Mononuclear cell (primary cell): ENCODE data around the gene PLPPR3. TPM values are rescaled to one million over a fixed set of nuclear protein-coding genes. Genes with fewer than 3 reads are reported as not detected.

ENCODE experiments used
- H3K27me3 ChIP-seq: 2 replicates; pipeline ENCODE4 v1.6.0; 2011; ENCODE audit warnings: low read length, control low read depth; ENCODE audit not compliant: insufficient read depth
- H3K4me1 ChIP-seq: 2 replicates; pipeline ENCODE4 v1.5.1; 2011; ENCODE audit warnings: mild to moderate bottlenecking, low read length, control low read depth; ENCODE audit not compliant: insufficient read depth
- H3K4me3 ChIP-seq: 2 replicates; pipeline ENCODE4 v1.5.1; 2011; ENCODE audit warnings: mild to moderate bottlenecking, low read length, moderate library complexity
- H3K9me3 ChIP-seq: 2 replicates; pipeline ENCODE4 v1.5.1; 2011; ENCODE audit warnings: low read depth, mild to moderate bottlenecking, control low read depth, low read length
- total RNA-seq: library from RNA; depleted of rRNA; stranded (reverse); fragments of >200 nt; gene quantifications from one replicate; pipeline ENCODE4 v1.2.3, GENCODE V29; 2012

PLPPR3 gene
- total RNA-seq, 1 donor: not detected

GRCh38 chr19:800360-801029 lies 21.3 kb downstream of the PLPPR3 start:
- Histone ChIP-seq H3K4me3 (no peak overlapping the region), H3K4me1 (peaks cover 57% of the 10 kb centered on the region)

GRCh38 chr19:799076-799881 lies 22.5 kb downstream of the PLPPR3 start:
- no peaks in the 10 kb centered on the region for H3K9me3 ChIP-seq
- H3K4me1 ChIP-seq: peaks cover 57% of the 10 kb centered on the region
- no peaks in the 10 kb centered on the region for H3K27me3 ChIP-seq
- peak overlapping the region; percentile 78 for H3K4me3 ChIP-seq

More at GRCh38 chr19:800360-801029, 21.3 kb downstream of the PLPPR3 start:
- H3K27me3 ChIP-seq: no peaks in the 10 kb centered on the region
- H3K9me3 ChIP-seq: no peaks in the 10 kb centered on the region

GRCh38 chr19:798415-799075 lies 23.2 kb downstream of the PLPPR3 start:
- Histone ChIP-seq H3K9me3 (no peaks in the 10 kb centered on the region), H3K4me3 (peak overlapping the region; percentile 78), H3K27me3 (no peaks in the 10 kb centered on the region), H3K4me1 (peaks cover 57% of the 10 kb centered on the region)

GRCh38 chr19:797528-798414 lies 24.0 kb downstream of the PLPPR3 start:
- H3K4me3 ChIP-seq: peak overlapping the region; percentile 78
- H3K4me1 ChIP-seq: peaks cover 55% of the 10 kb centered on the region
- no peaks in the 10 kb centered on the region for H3K27me3 ChIP-seq
- no peaks in the 10 kb centered on the region for H3K9me3 ChIP-seq

- no peaks in the 10 kb centered on the region for H3K27me3 ChIP-seq
- H3K9me3 ChIP-seq: no peaks in the 10 kb centered on the region
- peaks cover 46% of the 10 kb centered on the region for H3K4me1 ChIP-seq
- peak within 1 kb of the TSS; percentile 78 for H3K4me3 ChIP-seq
These were observed 24.8 kb downstream of the PLPPR3 start, which contains the start of gene PTBP1 for GRCh38 chr19:796692-797527. Gene PTBP1, plus strand, starts transcription at chr19:797452. Its CDS starts 46 bp downstream, at chr19:797498.

GRCh38 chr19:795691-796581 lies 25.8 kb downstream of the PLPPR3 start:
- H3K4me3 ChIP-seq: peak overlapping the region; percentile 61

GRCh38 chr19:795073-795611 lies 26.6 kb downstream of the PLPPR3 start:
- Histone ChIP-seq H3K4me3 (no peak overlapping the region), H3K27me3 (no peaks in the 10 kb centered on the region), H3K4me1 (peaks cover 29% of the 10 kb centered on the region), H3K9me3 (no peaks in the 10 kb centered on the region)

More at GRCh38 chr19:795691-796581, 25.8 kb downstream of the PLPPR3 start:
- Histone ChIP-seq H3K9me3 (no peaks in the 10 kb centered on the region), H3K4me1 (peaks cover 37% of the 10 kb centered on the region), H3K27me3 (no peaks in the 10 kb centered on the region)

- Histone ChIP-seq H3K27me3 (no peaks in the 10 kb centered on the region), H3K4me3 (no peak overlapping the region), H3K4me1 (peaks cover 15% of the 10 kb centered on the region), H3K9me3 (no peaks in the 10 kb centered on the region)
These were observed 27.9 kb downstream of the PLPPR3 start for GRCh38 chr19:793806-794205.

GRCh38 chr19:792306-792885 lies 29.4 kb downstream of the PLPPR3 start:
- Histone ChIP-seq H3K4me3 (no peak overlapping the region), H3K4me1 (peaks cover 7% of the 10 kb centered on the region), H3K9me3 (no peaks in the 10 kb centered on the region), H3K27me3 (no peaks in the 10 kb centered on the region)

GRCh38 chr19:791567-792305 lies 30.0 kb downstream of the PLPPR3 start:
- Histone ChIP-seq H3K4me1 (peaks cover 7% of the 10 kb centered on the region), H3K4me3 (no peak overlapping the region), H3K27me3 (no peaks in the 10 kb centered on the region), H3K9me3 (no peaks in the 10 kb centered on the region)

- no peaks in the 10 kb centered on the region for H3K9me3 ChIP-seq
- no peak overlapping the region for H3K4me3 ChIP-seq
These were observed 30.7 kb downstream of the PLPPR3 start for GRCh38 chr19:791007-791566.

GRCh38 chr19:789701-790060 lies 32.1 kb downstream of the PLPPR3 start:
- H3K27me3 ChIP-seq: no peaks in the 10 kb centered on the region
- H3K4me3 ChIP-seq: no peak overlapping the region
- no peaks in the 10 kb centered on the region for H3K9me3 ChIP-seq

More at GRCh38 chr19:791007-791566, 30.7 kb downstream of the PLPPR3 start:
- peaks cover 2% of the 10 kb centered on the region for H3K4me1 ChIP-seq
- no peaks in the 10 kb centered on the region for H3K27me3 ChIP-seq

More at GRCh38 chr19:789701-790060, 32.1 kb downstream of the PLPPR3 start:
- no peaks in the 10 kb centered on the region for H3K4me1 ChIP-seq
